Heart left ventricle (tissue), 16 donors: ENCODE measurements around the gene KIF17. TPM values are rescaled to one million over a fixed set of nuclear protein-coding genes. Genes with fewer than 3 reads are reported as not detected.

ENCODE experiments used
- ATAC-seq, 4 donors: fragments of 200-7000 bp; cut with Tn5 transposase; one replicate each; pipeline ENCODE4 v1.9.1; 2020 to 2022; ENCODE audit warnings: moderate library complexity in 4 of 4, mild to moderate bottlenecking in 3 of 4, moderate number of reproducible peaks in 1 of 4
- DNase-seq, 5 donors: peaks; one replicate each; pipeline ENCODE4 v3.0.0-alpha.2; 2020
- H3K27ac ChIP-seq, 12 donors: fragments of 200-600 bp; sonication (generic) in 4 of 12; one replicate each; pipeline versions ENCODE4 v1.5.0 to v1.8.0; 2016 to 2022; ENCODE audit warnings: mild to moderate bottlenecking in 2 of 12
- H3K27me3 ChIP-seq, 9 donors: fragments of 200-600 bp; sonication (generic) in 2 of 9; one replicate each; pipeline versions ENCODE4 v1.5.1 to v1.8.0; 2016 to 2022; ENCODE audit warnings: mild to moderate bottlenecking in 3 of 9
- H3K36me3 ChIP-seq, 9 donors: fragments of 200-600 bp; sonication (generic) in 2 of 9; one replicate each; pipeline versions ENCODE4 v1.5.0 to v1.8.0; 2018 to 2022; ENCODE audit warnings: mild to moderate bottlenecking in 2 of 9
- H3K4me1 ChIP-seq, 12 donors: fragments of 200-600 bp; sonication (generic) in 4 of 12; one replicate each; pipeline versions ENCODE4 v1.5.0 to v1.8.0; 2016 to 2022; ENCODE audit warnings: mild to moderate bottlenecking in 3 of 12
- H3K4me3 ChIP-seq, 12 donors: fragments of 200-600 bp; sonication (generic) in 4 of 12; one replicate each; pipeline versions ENCODE4 v1.5.0 to v1.8.0; 2017 to 2022; ENCODE audit warnings: mild to moderate bottlenecking in 9 of 12, moderate library complexity in 4 of 12
- H3K9me3 ChIP-seq, 12 donors: fragments of 200-600 bp; sonication (generic) in 4 of 12; one replicate each; pipeline versions ENCODE4 v1.5.0 to v1.8.0; 2016 to 2022; ENCODE audit warnings: mild to moderate bottlenecking in 1 of 12
- CTCF ChIP-seq, 12 donors: fragments of 200-600 bp; sonication (generic) in 4 of 12; IDR thresholded peaks; one replicate each; pipeline versions ENCODE4 v1.5.0 to v1.8.0; 2018 to 2022; ENCODE audit warnings: antibody characterized with exemption in 12 of 12, mild to moderate bottlenecking in 5 of 12
- POLR2A ChIP-seq, 2 donors: fragments of 450-650 bp; IDR thresholded peaks; one replicate each; pipeline ENCODE4 v1.6.1; 2017; ENCODE audit warnings: antibody characterized with exemption in 2 of 2, mild to moderate bottlenecking in 2 of 2, moderate library complexity in 2 of 2
- whole genome bisulfite sequencing, 4 donors: extraction: QIAGEN DNeasy Blood & Tissue Kit in 2 of 4; methylation state at CpG; one replicate each; pipeline versions ENCODE4 v1.1.5 to v1.1.7; 2013 to 2018; 5-methylcytosine and 5-hydroxymethylcytosine counted together
- intact Hi-C, 10 donors: fragments of 100-400 bp; cut with DNase I; formaldehyde crosslinking; loops; one replicate each; pipeline versions ENCODE4 v1.11.1 to v1.14.2; 2022
- polyA plus RNA-seq, 2 donors: library from polyadenylated mRNA; stranded (reverse); fragments of 200-250 nt; gene quantifications; one replicate each; pipeline ENCODE4 v1.2.3, GENCODE V29; 2013
- total RNA-seq, 9 donors: library from RNA; depleted of rRNA in 2 of 9; stranded (reverse); fragments of >200 nt in 2 of 9; fragmentation: NEBNext Ultra II Directional in 3 of 9; extraction: Animal tissue kit (Norgen Biotek cat#: 25700) in 3 of 9; gene quantifications; one replicate each; pipeline versions ENCODE4 v1.1.0 to v1.2.4, GENCODE V29; 2016 to 2023
- donor health status: ischemic (EF 13 %, LVEDD 7.1; RV severe dilation, severe dysfunction).
- donor health status: healthy with polysubstance abuse.
- donor health status: DM: no; HTN: yes; CAD: no.
- donor health status: DM: no; HTN: no; CAD: no.
- donor health status: ischemic (EF 25% LVEDD 6.9; RV normal size, moderate dysfunction).
- donor health status: ischemic (EF 25% LVEDD 5.7; RV mildly dilated, moderate dysfunction).
- donor health status: healthy.
- donor health status: DM: yes; HTN: yes; CAD: no.
- donor health status: ischemic (EF 35%, LVEDD 5.7; RV mildly dilated, moderate dysfunction).
- donor health status: nonischemic (EF 11% LVEDD 7.7; RV severe dilation, severe dysfunction).
- donor health status: DM: yes; HTN: yes; CAD: no.
- donor health status: PGD.
- donor health status: ischemic (EF 29% LVEDD 5.4; RV normal size, mild dysfunction).
- donor health status: nonischemic (EF 23%, LVEDD 6.1; RV moderate dilation, normal function).

Gene KIF17
- total and polyA plus RNA-seq, 11 donors, result 1.6 to 9.3 (median 3.4) TPM

GRCh38 chr1:20618550-20618949 lies 99.3 kb downstream of the KIF17 start:
- WGBS, 4 donors, result 42 to 59% (median 56%) methylated on average over 4 of the region's 4 CpGs

GRCh38 chr1:20616847-20617487 lies 100.8 kb downstream of the KIF17 start:
- Histone ChIP-seq H3K36me3 (no peaks in the 10 kb centered on the region), H3K4me1 (peaks cover 0 to 35% (median 13%) of the 10 kb centered on the region in 12 donors), H3K27me3 (no peaks in the 10 kb centered on the region), H3K9me3 (no peaks in the 10 kb centered on the region), H3K4me3 (peak overlapping the region in 1 of 12 donors; percentile 19), H3K27ac (peak overlapping the region in 9 of 12 donors; percentile 7 to 67 (median 54))
- 76 to 84% (median 81%) methylated on average over 3 of the region's 3 CpGs for WGBS, 4 donors
- intact Hi-C loops, result no loop called here
- ATAC-seq (no peak), DNase-seq (no peak)
- TF ChIP-seq CTCF (IDR thresholded peaks at IDR 0.05) (no peak), POLR2A (IDR thresholded peaks at IDR 0.05) (no peak)

More at GRCh38 chr1:20618550-20618949, 99.3 kb downstream of the KIF17 start:
- Histone ChIP-seq H3K4me3 (no peak overlapping the region), H3K4me1 (peaks cover 0 to 29% (median 12%) of the 10 kb centered on the region in 12 donors), H3K9me3 (no peaks in the 10 kb centered on the region), H3K27me3 (no peaks in the 10 kb centered on the region), H3K27ac (peak overlapping the region in 9 of 12 donors; percentile 5 to 68 (median 38)), H3K36me3 (no peaks in the 10 kb centered on the region)
- intact Hi-C loops, result no loop called here
- DNase-seq (peak in 4 of 5 donors; percentile 27 to 50 (median 38)), ATAC-seq (peak; percentile 33 to 88 (median 59))
- no peak for TF ChIP-seq CTCF (IDR thresholded peaks at IDR 0.05)
- TF ChIP-seq POLR2A (IDR thresholded peaks at IDR 0.05), result no peak

- intact Hi-C loops, result no loop called here
- Histone ChIP-seq H3K4me3 (peak overlapping the region in 2 of 12 donors; percentile 8 to 19), H3K36me3 (no peaks in the 10 kb centered on the region), H3K27me3 (no peaks in the 10 kb centered on the region), H3K27ac (peak overlapping the region in 10 of 12 donors; percentile 6 to 67 (median 52)), H3K4me1 (peaks cover 0 to 35% (median 13%) of the 10 kb centered on the region in 12 donors), H3K9me3 (no peaks in the 10 kb centered on the region)
- peak in 2 of 4 donors; percentile 63 to 66 for ATAC-seq
- DNase-seq, result peak in 2 of 5 donors; percentile 45 to 56
- no peak for TF ChIP-seq POLR2A (IDR thresholded peaks at IDR 0.05)
- no peak for TF ChIP-seq CTCF (IDR thresholded peaks at IDR 0.05)
- WGBS, 4 donors, result 35 to 51% (median 42%) methylated on average over 20 of the region's 20 CpGs
These were observed 101.6 kb downstream of the KIF17 start for GRCh38 chr1:20615946-20616846.

GRCh38 chr1:20614131-20614579 lies 103.7 kb downstream of the KIF17 start:
- WGBS, 4 donors, result 71 to 77% (median 75%) methylated on average over 3 of the region's 3 CpGs

More at GRCh38 chr1:20614131-20614579, 103.7 kb downstream of the KIF17 start:
- DNase-seq (no peak), ATAC-seq (no peak)
- no peaks in the 10 kb centered on the region for H3K36me3 ChIP-seq
- H3K27ac ChIP-seq, result peak overlapping the region; percentile 16 to 87 (median 74)
- TF ChIP-seq CTCF (IDR thresholded peaks at IDR 0.05), result no peak
- no peak for TF ChIP-seq POLR2A (IDR thresholded peaks at IDR 0.05)
- H3K4me1 ChIP-seq, result peaks cover 0 to 35% (median 13%) of the 10 kb centered on the region in 12 donors
- H3K4me3 ChIP-seq, result no peak overlapping the region
- H3K27me3 ChIP-seq, result no peaks in the 10 kb centered on the region
- intact Hi-C loops, result no loop called here
- no peaks in the 10 kb centered on the region for H3K9me3 ChIP-seq
